NCI-H1694 (cell line): ENCODE data around the gene KCNIP2.
A peak's percentile ranks its signal among the peaks of the same experiment; 100 is the strongest.

Experiments
- DNase-seq: peaks from one replicate; lab custom pipeline; 2025; lab: John Stamatoyannopoulos, UW

KCNIP2 gene

DNA sequence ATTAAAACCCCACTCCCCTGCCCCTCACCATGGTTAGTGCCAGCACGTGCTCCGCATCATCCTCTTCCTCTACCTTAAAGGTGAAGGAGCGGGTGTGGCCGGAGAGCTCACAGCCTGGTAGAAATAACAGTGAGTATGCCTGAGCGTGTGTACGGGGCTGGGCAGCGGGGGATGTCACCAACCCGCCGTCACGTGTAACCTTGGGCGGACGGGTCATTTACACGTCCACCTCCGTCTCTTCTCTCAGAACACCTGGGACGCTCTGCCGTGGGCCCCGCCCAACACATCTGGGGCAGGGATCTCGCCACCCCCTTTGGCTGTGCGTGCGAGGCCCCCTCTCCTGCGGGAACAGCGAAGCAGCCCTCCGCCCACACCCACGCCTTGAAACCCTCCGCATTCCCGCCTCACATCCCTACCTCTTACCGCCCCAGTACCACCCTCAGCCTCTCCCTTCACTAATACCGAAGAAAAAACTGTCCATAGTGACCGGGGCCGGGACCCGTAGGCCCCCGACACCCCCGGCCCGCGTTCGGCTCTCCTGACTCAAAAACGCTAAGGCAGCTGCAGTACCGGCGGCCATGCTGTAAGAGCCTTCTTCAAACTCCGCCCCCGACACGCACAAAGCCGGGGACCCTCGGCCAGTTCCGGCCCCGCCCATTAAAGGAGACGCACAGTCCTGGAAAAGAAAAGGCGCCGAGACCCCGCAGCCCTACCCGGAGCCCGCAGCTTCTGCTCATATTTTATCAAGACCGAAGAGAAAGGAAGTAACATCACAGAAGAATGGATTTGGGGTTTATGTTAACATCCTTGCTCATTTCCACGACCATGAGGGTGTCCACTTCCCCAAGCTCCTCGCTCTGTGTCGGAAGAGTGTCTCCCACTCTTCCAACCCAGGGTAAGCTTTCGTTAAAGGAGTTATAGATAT lies 60.5 kb downstream of the KCNIP2 start, which contains the start of gene NPM3:
TSS of gene NPM3 (minus strand) at position 636 of the 925 bp plus-strand sequence. CDS start at position 580, 56 bp downstream.
- DNase-seq: peak; percentile 45

DNA sequence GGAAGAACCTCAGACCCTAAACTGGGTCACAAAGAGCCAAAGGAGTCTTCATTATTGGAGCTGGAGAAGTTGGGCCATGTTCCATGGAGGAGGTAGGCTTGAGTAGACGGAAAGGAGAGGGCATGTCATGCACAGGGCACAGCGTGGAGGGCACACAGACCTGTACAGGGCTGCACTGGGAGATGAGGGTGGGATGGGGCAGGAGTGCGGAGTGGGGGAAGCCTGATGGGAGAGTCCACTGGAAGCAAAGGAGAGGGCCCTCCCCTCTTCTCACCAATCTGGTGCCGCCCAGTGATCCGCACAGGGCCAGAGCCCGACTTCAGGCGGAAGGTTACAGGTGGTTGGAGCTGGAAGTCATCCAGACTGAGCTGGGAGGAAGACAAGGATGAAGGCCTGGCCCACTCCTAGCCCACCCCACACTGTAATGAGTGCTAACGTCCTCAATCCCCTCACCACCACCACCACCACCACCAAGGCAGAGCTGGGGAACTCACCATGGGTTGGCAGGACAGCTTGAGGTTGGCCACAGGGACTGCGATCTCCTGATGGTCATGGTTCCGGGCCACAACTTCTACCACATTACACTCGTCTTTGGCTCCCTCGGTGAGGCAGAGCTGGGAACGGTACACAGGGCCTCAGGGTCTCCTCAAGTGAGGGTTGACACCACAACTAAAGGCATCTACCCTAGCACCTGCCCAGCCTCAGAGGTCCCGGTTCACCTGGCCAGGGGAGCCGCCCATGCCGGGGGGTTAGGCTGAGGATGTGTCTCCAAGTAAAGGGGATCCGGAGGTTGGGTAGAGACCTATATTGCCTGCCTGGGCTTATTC lies 61.4 kb downstream of the KCNIP2 start:
- DNase-seq: no peak

DNA sequence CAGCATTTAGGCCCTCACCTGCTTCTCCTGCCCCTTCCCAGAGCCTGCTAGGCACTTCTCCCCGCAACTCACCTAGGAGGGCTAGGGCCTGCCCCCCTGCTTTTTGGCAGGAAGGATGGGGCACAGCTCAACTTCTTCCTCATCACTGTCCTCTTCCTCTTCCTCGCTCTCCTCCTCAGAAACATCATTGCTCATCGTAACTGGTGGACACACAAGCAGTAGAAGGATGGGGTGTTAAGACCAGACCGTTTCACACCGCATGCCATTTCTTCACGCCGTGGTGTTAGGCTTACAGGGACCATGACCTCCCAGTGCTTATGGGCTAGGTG lies 62.0 kb downstream of the KCNIP2 start:
- no peak for DNase-seq

DNA sequence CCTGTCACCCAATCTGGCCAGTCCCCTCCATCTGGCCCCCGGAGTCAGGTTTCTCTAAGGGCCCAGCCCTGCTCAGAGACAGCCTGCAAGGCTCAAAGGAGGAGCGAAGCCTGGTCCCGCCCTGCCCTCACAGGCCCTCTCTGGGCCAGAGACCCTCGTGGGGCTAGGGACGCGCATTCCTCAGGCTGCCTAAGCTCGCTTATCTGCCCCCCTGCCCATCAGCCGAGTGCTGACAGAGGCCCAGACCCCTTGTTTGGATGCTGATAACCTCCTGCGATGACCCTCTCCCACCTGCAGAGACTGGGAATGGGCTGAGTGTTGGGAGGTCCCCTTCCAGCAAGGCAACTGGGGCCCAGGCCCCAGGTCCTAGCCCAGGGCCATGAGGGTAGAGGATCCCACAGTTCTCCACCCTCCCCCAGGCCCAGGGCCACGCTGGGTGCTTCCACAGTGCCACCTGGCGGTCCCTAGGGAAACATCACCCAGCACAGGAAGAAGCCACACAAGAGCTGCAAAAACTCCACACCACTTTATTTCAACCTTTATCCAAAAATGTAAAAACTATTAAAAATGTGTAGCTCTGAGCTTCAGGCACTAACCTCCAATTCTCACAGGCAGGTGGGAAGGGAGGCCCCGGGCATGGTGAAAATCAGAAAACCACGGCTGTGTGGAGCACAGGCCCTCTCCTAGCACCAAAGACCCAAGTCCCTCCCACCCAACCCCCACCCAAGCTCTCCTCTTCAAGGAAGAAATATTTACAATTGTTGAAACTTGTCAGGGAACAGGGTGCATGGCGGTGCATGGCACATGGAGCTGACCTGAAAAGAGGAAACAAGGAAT lies 62.6 kb downstream of the KCNIP2 start:
- DNase-seq: peak; percentile 69

DNA sequence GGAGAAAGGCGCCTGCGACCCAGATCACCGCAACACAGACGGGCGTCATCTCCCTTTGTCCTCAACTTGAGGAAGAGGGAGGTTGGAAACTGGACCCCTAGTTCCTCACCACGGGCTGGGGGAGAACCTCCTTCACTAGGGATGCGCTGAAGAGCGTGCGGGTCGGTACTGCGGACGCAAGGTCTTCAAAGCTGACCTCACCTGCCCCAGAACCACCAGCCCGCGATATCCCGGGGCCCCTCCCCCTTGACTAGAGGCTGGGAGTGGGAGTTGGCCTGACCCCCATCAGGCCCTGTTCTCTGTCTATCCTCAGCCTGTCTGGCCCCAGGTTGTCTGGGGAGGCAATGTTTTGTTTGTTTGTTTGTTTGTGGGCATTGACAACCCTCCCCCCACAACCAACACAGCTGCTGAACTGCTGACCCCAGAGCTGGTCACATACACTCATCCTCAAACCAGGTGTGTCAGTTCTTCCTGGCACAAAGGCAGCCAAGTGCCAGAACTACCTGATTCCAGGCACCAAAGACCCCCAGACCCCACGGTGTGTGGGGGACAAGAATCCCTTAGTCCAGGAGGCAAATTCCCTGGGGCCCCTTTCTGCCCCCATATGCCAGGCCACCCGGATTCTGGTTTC lies 63.3 kb downstream of the KCNIP2 start:
- DNase-seq: no peak

DNA sequence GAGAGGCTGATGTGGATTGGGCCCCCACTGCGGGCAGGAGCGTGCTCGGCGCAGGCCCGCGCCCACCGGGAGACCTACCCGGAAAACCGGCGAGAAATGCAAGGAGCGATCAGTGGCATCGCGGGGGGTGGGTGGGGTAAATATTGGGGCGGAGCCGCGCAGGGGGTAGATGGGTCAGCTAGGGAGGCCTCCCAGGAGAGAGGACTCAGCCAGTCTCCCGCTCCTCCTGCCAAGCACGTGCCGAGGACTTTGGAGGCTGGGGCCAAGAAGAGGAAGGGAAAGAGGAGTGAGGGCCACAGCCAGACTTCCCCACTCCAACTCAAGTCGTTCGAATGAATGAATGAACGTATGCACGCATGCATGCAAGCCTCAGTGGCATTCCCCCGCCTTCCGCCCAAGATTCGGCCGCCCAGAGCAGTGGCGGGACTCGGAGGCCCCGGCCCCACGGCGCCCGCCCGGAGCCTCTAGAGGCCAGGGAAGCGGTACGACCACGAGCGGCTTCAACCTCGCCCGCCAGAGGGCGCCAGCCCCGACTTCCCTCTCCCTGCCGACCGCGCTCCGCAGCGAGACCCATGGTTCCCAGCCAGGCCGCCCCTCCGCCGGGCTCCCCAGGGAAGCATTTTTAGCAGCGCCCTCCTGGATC lies 63.9 kb downstream of the KCNIP2 start:
- DNase-seq: peak; percentile 31

DNA sequence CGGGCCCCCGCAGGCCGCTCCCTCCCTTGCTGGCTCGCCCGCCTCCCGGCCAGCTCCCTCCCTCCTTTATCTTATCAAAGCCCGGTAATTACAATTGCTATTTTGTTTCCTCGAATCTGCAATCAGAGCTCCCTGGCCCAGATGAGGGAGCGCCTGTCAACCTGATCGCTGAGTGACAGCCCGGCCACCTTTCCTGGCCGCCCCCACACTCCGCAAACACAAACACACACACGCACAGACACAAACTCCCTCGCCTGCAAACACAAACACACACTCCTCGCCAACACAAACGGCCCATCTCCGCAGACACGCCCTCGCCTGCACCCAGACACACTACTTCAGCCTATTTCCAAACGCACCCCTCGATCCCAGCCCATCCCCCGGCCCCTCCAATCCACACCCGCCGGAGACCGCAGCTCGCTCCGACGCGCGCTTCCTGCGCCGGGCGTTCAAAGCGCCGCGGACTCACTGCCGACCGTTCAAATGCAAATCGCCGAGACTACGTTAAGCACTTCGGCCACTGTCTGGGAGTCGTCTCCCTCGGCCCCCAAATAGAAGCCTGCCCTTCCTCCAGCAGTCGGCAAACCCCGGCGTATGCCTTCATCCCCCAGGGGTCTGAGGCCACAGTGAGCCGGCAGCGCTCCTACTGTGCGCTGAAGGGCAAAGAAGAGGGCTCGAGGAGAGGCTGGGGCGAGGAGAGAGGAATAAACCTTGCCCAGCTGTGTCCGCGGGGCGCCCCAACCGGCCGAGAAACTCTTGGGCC lies 64.6 kb downstream of the KCNIP2 start:
- DNase-seq: no peak

DNA sequence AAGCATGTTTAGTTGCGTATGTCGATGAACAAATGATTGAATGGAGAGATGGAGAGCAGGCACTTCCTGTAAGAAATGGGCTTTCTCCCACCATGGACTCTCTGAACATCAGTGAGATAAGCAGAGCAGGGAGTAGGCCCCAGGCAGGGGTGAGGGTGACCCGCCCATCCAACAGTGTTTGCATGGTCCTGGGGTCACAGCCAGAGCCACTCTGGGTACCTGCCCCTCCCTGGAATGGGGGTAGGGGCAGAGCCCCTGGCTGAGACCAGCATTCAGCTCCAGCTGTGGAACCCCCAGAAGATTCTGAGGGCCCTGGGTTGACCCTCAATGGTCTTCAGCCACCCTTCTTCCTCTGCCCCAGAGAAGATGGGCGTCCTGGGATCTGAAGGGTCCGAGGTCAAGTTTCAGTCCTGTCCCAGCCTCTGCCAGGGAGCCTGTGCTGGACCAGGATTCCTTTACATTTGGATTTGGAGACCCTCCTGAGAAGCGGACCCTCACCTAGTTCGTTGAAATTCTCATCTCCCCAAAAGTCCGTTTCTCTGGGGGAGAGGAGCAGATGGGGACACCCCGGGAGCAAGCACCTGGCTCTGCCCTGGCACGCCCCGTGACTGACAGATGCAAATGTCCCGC lies 65.3 kb downstream of the KCNIP2 start:
- DNase-seq: no peak

DNA sequence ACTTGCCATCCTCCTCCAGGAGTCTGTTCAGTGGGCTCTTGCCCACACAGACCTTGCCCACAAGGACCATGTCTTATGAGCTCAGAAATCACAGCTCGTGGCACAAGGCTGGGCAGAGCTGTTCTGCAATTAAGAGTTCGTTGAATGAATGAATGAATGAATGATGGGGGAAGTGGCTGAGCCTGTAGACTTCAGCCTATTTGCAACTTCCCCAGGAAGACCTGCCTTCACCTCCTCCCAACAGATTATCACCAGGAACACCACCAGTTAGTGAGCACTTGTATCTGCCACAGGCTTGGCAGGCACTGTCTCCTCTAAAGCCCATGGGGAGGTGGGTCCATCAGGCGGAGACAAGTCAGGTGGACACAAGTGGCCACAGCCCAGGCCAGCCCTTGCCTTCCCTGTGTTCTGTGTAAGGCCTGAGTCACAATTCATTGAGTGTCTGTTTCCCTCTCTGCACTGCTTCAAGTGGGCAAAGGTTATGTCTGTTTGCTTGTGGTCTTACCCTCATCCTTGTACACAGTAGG lies 65.9 kb downstream of the KCNIP2 start:
- no peak for DNase-seq

DNA sequence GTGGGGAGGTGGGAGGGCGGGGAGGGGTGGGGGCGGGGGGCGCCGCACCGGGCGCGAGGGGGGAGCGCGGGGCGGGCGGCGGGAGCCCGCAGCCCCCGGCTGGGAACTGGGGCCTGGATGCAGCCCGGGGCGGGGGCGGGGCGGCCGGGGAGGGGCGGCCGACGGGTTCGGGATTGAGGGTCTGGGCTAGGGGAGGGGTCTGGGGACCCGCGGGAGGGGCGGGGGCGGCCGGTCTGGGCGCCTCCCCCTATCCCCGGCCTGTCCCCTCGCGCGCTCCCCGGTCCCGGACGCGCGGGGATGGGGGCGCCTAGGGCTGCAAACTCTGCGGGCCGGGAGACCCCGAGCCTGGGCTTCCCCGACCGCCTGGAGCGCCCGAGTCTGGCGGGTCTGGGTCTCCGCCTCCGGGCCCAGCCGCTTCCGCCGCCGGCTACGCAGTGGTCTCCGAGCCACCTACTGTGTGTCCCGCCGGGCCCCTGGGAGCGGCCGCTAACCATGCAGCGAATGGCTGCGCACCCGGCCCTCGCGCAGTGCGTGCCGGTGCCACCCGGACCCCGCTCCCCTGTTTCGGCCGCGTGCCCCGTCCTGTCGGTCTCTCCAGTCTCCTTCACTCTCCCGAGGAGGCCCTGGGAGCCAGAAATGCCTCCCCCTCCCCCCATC lies 67.3 kb downstream of the KCNIP2 start:
- no peak for DNase-seq
